HFFc6 (cell line): ENCODE measurements around the gene ARHGAP26. TPM values are rescaled to one million over a fixed set of nuclear protein-coding genes. Genes with fewer than 3 reads are reported as not detected.
"Not testable (repeated sequence)": the region's sequence is repeated elsewhere in the genome, so short reads cannot be mapped to it uniquely, and the experiment has no call there.

Experiments
- DNase-seq: peaks from one replicate; pipeline ENCODE4 v3.0.0-alpha.2; 2018
- H3K27ac Mint-ChIP-seq: 2 replicates; pipeline ENCODE4 v1.8.0; 2020; ENCODE audit warnings: mild to moderate bottlenecking, mixed read lengths
- H3K27me3 Mint-ChIP-seq: 2 replicates; pipeline ENCODE4 v1.8.0; 2021; ENCODE audit warnings: mild to moderate bottlenecking, moderate library complexity, mixed read lengths; ENCODE audit not compliant: insufficient read depth
- H3K36me3 Mint-ChIP-seq: 2 replicates; pipeline ENCODE4 v1.8.0; 2021; ENCODE audit warnings: low read depth, mixed read lengths
- H3K4me1 Mint-ChIP-seq: 2 replicates; pipeline ENCODE4 v1.8.0; 2020; ENCODE audit warnings: low read depth, mixed read lengths
- H3K4me3 Mint-ChIP-seq: 2 replicates; pipeline ENCODE4 v1.8.0; 2020; ENCODE audit warnings: mild to moderate bottlenecking, moderate library complexity, mixed read lengths
- H3K9me3 Mint-ChIP-seq: 2 replicates; pipeline ENCODE4 v1.8.0; 2020; ENCODE audit warnings: mild to moderate bottlenecking, mixed read lengths
- CTCF ChIP-seq: fragments of 200-600 bp; sonication (generic); IDR thresholded peaks from 2 replicates; pipeline ENCODE4 v1.5.0; 2021; ENCODE audit warnings: antibody characterized with exemption, mild to moderate bottlenecking
- total RNA-seq, 6 experiments: library from RNA; stranded (reverse); fragmentation: NEBNext Ultra II Directional; extraction: Animal tissue kit (Norgen Biotek cat#: 25700); gene quantifications; 2 replicates in 1 of 6; 3 replicates in 5 of 6; pipeline ENCODE4 v1.2.3, GENCODE V29; 2021

Gene ARHGAP26
- total RNA-seq, 6 experiments from 2014 or later: 2.3 to 3.6 (median 3.1) TPM

GRCh38 chr5:142965258-142966120 lies 195.3 kb downstream of the ARHGAP26 start:
- not testable (repeated sequence) for H3K27ac Mint-ChIP-seq, DNase-seq, H3K9me3 Mint-ChIP-seq, H3K36me3 Mint-ChIP-seq, H3K27me3 Mint-ChIP-seq, H3K4me3 Mint-ChIP-seq
- peaks cover 13% of the 10 kb centered on the region for H3K4me1 Mint-ChIP-seq
- TF ChIP-seq CTCF: peak; percentile 72

- no peaks in the 10 kb centered on the region; the same call in 1 of the 2 replicates for H3K9me3 Mint-ChIP-seq
- no peaks in the 10 kb centered on the region; the same call in 1 of the 2 replicates for H3K27me3 Mint-ChIP-seq
- no peak overlapping the region for H3K27ac Mint-ChIP-seq
- no peak for DNase-seq
- H3K4me1 Mint-ChIP-seq: peaks cover 13% of the 10 kb centered on the region
- H3K4me3 Mint-ChIP-seq: no peak overlapping the region
- H3K36me3 Mint-ChIP-seq: no peaks in the 10 kb centered on the region
- TF ChIP-seq CTCF: no peak
Measured at GRCh38 chr5:142966121-142966420, 195.9 kb downstream of the ARHGAP26 start.

GRCh38 chr5:142969186-142969585 lies 199.0 kb downstream of the ARHGAP26 start:
- H3K9me3 Mint-ChIP-seq: no peaks in the 10 kb centered on the region
- H3K27me3 Mint-ChIP-seq: no peaks in the 10 kb centered on the region; the same call in 1 of the 2 replicates
- TF ChIP-seq CTCF: no peak
- H3K27ac Mint-ChIP-seq: no peak overlapping the region
- no peak overlapping the region for H3K4me3 Mint-ChIP-seq
- H3K36me3 Mint-ChIP-seq: no peaks in the 10 kb centered on the region
- peaks cover 21% of the 10 kb centered on the region for H3K4me1 Mint-ChIP-seq
- DNase-seq: no peak

- H3K9me3 Mint-ChIP-seq: no peaks in the 10 kb centered on the region
- no peak for TF ChIP-seq CTCF
- no peaks in the 10 kb centered on the region for H3K36me3 Mint-ChIP-seq
- DNase-seq: no peak
- H3K27ac Mint-ChIP-seq: no peak overlapping the region
- no peaks in the 10 kb centered on the region; the same call in 1 of the 2 replicates for H3K27me3 Mint-ChIP-seq
- no peak overlapping the region for H3K4me3 Mint-ChIP-seq
- H3K4me1 Mint-ChIP-seq: peaks cover 26% of the 10 kb centered on the region
Measured at GRCh38 chr5:142969624-142970439, 199.7 kb downstream of the ARHGAP26 start.

GRCh38 chr5:142970440-142971030 lies 200.4 kb downstream of the ARHGAP26 start:
- DNase-seq: no peak
- TF ChIP-seq CTCF: no peak
- Mint-ChIP-seq H3K9me3 (no peaks in the 10 kb centered on the region), H3K27me3 (no peaks in the 10 kb centered on the region; the same call in 1 of the 2 replicates), H3K27ac (no peak overlapping the region), H3K36me3 (no peaks in the 10 kb centered on the region), H3K4me1 (peaks cover 28% of the 10 kb centered on the region), H3K4me3 (no peak overlapping the region)
